ENCODE measurements around the gene FHAD1.
"Not testable (repeated sequence)": the region's sequence is repeated elsewhere in the genome, so short reads cannot be mapped to it uniquely, and the experiment has no call there.

Gene FHAD1

DNA sequence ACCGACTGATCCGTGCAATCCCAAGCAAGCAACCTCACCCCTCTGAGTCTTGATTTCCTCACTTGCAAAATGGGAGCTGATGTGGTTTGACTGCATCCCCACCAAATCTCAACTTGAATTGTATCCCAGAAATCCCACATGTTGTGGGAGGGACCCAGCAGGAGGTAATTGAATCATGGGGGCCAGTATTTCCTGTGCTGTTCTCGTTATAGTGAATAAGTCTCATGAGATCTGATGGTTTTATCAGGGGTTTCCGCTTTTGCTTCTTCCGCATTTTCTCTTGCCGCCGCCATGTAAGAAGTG is 58.4 kb downstream of the FHAD1 start:
- no peak for DNase-seq (ENCODE audit: low read depth in 2 of 2)

DNA sequence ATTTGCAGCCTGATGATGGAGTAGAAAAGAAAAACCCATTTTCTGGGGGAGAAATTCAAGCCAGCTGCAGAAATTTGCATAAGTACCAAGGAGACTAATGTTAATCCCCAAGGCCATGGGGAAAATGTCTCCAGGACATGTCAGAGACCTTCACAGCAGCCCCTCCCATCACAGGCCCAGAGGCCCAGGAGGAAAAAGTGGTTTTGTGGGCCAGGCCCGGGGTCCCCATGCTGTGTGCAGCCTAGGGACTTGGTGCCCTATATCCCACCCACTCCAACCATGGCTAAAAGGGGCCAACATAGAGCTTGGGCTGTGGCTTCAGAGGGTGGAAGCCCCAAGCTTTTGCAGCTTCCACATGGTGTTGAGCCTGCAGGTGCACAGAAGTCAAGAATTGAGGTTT is 59.3 kb downstream of the FHAD1 start:
- DNase-seq (ENCODE audit: low read depth in 2 of 2) = not testable (repeated sequence)

DNA sequence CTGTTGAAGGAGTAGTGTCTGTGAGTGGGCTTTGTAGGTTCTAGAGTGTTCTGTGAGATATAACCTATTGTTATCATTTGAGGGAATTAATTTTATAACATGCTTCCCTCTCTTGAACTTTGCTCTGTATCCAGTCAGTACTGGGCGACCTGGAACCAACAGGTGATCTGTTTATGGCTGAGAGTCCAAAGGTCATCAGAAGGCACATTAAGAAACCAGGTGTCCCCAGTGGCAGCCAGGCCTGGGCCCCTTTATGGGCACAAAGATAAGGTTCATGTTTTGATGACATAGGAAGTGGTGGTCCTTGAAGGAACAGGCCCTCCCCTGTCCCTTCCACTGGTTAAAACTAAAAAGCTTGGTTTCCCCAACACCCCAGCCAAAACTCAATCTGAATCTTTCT is 61.1 kb downstream of the FHAD1 start:
- no peak for DNase-seq (ENCODE audit: low read depth in 2 of 2)

DNA sequence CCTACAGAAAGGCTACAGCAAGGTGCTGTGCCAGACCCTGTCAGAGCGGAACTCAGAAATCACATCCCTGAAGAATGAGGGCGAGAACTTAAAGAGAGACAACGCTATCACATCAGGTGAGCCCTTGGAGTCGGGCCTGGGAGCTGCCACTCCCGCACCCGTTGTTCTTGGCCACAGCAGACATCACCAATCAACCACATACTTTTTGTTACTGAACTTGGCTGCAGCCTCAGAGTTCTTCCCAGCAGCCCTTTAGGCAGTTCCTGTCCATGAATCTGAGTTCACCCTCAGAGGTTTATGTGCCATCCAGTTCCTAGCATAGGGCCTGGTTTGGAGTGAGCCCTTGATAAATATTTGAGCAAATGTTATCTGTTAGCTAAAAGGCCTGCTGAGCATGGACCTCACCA is 61.6 kb downstream of the FHAD1 start:
- no peak for DNase-seq (ENCODE audit: low read depth in 2 of 2)

DNA sequence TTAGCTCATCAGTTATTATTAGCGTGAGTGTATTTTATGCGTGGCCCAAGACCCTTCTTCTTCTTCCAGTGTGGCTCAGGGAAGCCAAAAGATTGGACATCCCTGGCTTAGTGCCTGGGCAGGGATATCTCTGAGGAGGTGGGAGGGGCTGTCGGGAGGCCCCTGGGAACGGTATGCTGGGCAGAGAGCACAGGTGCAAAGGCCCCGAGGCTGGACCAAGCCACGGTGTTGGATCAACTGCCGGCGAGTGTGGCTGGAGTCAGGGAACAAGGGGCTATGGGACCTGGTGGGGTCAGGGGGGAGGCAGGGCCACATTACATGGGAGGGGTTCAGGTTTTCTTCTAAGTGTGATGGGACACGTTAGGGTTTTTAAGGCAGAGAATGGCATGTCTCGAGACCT is 62.7 kb downstream of the FHAD1 start:
- DNase-seq (ENCODE audit: low read depth in 2 of 2) = no peak

DNA sequence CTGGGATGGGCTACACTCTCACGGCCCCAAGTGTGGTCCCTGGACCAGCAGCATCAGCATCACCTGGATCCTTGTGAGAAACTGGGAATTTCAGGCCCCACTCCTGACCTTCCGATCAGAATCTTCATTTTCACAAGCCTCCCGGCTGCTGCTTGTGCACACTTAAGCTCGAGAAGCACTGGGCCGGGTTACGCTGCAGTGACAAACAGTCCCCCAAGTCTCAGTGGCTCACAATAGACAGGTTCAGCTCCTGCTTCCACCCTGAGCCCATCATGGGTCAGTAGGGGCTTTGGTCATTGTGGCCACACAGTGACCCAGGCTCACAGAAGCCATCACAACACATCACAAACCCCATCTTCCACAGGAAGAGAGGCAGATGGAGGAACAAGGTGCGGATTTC is 63.5 kb downstream of the FHAD1 start:
- DNase-seq (ENCODE audit: low read depth in 2 of 2) = no peak

DNA sequence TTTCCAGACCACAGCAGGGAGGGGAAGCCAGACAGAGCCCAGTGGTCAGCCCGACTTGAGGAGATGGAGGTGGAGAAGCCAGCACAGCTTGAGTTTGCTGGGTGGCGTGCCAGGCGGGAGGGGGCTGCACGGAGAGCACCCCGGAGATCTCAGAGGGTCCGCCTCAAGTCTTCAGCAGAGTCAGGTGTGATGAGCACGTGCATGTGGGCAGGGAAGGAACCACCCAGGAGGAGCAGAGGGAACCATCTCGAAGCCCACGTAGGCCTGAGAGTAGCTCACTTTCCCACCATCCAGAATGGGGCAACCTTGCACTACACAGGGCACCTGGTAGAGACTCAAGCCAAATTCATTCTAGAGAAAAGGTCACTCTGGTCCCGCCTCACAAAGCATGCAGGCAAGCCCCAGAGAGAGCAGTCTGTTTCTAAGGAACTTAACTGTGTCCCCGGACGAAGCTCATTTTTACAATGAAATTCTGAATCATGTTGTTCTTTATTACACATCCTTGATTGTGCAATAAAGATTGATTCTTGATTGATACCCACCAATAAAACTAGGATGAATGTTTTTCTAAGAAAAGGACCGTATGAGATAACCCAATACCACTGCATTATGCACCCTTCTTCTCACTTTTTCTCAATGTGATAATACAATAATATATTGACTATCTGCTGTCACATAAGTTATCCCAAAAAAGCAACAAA is 64.2 kb downstream of the FHAD1 start:
- DNase-seq (ENCODE audit: low read depth in 2 of 2) = no peak

DNA sequence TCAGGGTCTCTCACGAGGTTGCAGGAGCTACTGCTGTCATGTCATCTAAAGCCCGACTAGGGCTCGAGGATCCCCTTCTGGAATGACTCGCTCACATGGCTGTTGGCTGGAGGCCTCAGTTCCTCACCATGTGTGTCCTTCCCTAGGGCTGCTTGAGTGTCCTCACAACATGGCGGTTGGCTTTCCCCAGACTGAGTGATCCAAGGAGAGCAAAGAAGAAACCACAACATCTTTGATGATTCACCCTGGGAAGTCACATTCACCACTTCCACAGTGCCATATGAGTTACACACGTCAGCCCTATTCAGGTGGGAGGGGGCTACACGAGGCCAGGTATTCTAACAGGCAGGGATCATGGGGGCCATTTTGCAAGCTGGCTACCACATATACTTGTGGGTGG is 64.9 kb downstream of the FHAD1 start:
- no peak for DNase-seq (ENCODE audit: low read depth in 2 of 2)

DNA sequence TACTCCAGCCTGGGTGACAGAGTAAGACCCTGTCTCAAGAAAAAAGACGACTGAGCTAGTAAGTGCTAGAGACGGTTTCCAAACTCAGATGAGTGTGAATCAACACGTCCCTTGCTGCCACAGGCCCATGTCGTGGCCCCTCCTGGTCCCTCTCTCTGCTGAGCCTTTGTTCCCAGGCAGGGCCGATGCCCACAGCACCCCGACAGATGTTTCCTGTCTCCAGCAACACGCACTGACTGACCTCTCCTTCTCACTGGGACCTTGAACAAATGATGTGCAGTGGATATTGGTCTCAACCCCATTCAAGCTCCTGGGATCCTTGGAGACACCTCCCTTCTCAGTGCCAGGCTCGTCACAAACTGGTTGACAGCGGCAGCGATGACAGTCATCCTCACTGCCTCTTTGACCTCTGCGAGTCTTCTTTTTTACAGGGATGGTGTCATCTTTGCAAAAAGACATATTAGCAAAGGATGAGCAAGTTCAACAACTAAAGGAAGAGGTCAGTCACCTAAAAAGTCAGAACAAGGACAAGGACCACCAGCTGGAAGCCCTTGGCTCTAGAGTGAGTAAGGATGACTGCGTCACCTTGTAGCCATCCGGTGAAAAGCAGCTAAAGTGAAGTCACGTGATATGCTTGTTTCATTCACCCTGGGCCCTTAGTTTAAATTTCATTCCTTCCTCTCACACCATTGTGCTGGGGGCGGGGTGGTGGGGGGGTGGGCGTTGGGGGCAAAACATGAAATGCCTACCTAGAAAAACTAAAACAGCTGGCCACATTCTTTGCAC is 65.8 kb downstream of the FHAD1 start:
- DNase-seq (ENCODE audit: low read depth in 2 of 2) = no peak

DNA sequence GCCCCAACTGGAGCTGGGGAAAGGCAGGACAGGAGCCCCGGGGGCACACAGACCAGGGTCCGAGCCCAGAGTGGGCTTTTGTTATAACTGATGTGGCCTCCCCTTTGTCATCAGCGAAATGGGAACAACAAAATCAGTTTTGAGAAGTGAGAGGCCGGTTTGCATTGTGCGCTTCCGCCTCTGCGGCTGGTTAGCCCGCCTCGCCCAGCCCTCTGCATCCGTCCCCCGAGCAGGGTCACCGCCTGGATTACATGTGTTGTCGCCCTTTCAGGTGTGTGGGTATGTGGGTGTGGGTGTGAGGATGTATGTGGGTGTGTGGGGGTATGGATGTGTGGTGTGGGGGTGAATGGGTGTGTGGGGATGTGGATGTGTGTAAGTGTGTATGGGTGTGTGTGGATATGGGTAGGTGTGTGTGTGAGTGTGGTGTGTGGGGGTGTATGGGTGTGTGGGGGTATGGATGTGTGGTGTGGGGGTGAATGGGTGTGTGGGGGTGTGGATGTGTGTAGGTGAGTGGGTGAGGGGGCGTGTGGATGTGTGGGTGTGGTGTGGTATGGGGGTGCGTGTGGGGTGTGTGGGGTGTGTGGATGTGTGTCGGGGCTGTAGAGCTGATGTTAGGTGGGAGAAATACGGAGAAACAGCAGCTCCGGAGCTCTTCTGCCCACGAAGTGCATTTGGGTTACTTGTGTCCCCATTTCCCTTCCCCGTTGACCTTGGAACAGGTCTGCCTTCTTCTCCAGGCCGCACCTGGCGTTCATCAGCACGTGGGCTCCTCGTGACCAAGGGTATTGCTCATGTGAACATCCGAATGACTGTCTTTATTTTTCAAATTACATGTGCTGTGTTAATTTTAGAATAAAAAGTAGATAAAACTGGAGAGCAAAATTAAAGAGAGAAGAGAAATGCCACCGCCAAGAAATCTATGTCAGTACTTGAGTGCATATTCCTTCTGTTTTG is 67.6 kb downstream of the FHAD1 start:
- no peak for DNase-seq (ENCODE audit: low read depth in 2 of 2)

DNA sequence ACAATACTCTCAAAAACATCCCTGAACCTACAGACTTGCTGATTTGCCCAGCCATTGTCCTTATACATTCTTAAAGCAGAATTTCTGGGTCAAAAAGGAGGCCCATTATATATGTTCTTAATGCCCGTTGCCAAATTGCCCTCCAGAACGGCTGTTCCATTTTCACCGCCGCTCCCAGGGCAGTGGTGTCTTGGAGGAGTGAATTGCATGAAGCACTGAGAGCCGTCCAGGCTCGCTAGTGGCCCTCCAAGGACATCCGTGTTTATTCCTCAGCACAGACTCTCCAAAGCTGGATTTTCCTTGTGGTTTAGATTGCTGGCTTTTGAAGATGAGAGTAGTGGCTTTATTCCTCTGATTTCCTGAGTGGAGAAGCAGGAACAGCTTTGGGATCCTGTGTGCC is 68.8 kb downstream of the FHAD1 start:
- DNase-seq (ENCODE audit: low read depth in 2 of 2) = no peak

DNA sequence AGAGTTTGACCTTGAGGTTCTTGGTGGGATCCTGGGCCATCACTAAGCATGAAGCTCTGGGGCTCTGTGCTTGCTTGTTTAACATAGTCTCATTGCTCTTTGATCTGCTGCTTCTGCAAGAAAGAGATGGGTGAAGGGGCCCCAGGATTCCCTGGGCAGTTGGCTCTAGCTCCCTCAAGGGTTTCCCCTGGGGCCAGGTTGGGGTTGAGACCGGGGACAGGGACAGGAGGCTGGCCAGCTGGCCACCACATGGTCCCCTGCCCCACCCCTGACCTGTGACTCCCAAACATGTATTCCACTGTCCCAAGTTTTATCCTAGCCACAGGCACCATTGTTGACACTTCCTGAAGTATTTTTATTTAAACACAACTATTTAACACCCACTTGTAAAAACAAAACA is 69.5 kb downstream of the FHAD1 start:
- DNase-seq (ENCODE audit: low read depth in 2 of 2) = no peak

DNA sequence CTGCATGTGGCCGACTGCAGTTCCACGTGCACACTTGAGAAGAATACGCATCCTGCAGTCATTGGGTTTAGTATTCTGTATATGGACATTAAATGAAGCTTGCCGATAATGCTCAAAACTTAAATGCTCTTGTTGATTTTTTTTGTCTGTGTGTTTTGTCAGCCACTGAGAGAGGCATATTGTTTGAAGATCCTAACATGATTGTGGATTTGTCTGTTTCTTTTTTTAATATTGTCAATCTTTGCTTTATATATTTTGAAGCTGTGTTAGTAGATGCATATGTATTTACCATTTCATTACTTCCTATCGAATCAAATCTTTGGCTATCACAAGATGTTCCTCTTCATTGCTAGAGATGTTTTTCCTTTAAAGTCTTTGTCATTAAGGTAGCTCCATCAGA is 73.2 kb downstream of the FHAD1 start:
- DNase-seq (ENCODE audit: low read depth in 2 of 2) = no peak

DNA sequence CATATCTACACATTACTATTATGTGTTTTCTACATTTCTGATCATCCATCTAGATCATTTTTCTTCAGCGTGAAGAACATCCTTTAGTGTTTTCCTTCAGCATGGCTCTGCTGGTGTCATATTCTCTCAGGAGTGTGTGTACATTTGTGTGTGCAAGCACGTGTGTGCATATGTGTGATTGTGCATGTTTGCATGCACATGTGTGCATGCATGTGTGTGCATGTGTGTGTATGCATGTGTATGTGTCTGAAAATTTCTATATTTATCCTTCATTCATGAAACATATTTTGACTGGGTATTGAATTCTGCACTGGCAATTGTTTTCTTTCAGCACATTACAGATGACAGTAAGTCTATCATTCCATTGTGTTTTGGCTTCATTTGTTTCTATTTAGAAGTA is 74.6 kb downstream of the FHAD1 start:
- DNase-seq (ENCODE audit: low read depth in 2 of 2) = no peak

DNA sequence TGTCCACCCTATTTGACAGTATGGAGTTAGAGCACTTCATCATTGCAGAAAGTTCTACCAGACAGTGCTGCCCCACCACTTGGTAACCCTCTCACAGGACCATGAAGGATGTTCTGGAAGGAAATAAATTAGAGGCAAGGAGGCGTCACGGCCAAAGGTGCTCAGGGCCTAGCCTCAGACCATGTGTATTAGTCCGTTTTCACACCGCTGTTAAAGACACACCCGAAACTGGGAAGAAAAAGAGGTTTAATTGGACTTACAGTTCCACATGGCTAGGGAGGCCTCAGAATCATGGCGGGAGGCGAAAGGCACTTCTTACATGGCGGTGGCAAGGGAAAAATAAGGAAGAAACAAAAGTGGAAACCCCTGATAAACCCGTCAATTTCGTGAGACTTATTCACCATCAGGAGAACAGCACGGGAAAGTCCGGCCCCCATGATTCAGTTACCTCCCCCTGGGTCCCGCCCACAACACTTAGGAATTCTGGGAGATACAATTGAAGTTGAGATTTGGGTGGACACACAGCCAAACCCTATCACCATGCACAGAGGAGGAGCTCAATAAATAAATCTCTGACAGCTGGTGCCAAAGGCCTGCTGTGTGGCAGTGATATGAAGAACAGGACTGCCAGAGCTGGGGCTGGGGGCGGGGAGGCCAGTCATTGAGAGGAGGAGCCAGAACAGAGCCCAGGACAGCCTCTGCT is 75.8 kb downstream of the FHAD1 start:
- no peak for DNase-seq (ENCODE audit: low read depth in 2 of 2)

DNA sequence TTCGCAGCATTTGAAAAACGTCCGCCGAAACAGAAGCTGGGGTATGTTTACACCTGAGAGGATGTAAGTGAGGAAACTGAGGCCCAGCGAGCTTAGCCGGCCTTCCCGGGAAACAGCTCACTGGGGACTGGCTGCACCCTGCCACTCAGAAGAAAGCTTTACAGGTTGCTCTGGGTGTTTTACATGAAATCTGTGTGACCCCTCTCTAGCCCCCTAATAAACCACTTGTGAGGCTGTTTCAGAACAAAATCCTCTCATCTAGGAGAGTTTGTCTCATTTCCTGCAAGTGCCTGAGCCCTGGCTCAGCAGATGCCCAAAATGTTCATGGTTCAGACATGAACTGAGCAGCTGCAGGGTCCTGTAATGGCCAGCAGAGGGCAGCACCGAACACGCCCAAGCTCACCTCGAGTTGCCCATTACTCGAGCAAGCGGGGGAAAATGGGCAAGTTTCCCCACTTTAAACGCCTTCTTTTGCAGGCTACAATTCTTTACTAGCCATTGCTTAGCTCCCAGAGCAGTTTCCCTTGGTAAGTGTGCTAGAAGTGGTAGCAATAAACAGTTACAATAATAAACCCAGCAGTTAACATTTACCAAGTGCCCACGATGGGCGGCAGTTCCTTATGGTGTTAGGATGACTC is 76.4 kb downstream of the FHAD1 start:
- peak; percentile 49 to 55 for DNase-seq (ENCODE audit: low read depth in 2 of 2)

DNA sequence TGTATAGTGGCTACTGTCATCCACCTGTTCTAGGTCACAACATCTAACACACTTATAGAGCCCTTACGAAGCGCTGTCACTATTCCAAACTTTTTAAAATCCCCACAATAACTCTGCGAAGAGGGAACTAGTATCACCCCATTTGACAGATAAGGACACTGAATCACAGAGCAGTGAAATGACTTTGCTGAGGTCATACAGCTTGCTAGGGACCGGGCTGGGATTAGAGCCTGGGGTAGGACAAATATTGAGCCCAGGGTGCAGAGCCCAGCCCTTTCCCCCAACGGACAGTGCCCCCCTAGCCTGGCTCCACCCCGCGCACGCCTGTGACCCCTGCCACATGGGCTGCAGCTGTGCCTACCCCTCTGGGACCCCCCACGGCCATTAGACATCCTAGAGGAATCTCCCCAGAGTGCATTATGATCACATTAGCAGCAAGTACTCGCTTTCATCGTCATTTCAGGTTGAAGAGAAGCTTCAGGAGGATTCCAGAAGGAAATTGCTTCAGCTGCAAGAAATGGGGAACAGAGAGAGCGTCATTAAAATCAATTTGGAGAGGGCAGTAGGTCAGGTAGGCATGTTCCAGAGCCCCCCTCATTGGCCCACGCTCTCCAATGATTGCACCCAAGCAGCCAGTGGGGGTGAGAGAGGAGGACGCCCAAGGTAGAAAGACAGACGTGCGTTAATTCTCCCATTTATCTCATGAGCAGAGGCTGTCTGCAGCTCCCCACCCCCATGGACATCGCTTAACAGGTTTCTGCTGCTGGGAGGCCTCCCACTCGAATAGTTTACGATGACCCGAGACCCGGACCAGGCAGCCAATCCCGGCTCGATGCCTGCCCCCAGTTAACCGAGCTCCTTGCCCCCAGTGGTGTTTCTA is 77.2 kb downstream of the FHAD1 start:
- DNase-seq (ENCODE audit: low read depth in 2 of 2) = no peak

DNA sequence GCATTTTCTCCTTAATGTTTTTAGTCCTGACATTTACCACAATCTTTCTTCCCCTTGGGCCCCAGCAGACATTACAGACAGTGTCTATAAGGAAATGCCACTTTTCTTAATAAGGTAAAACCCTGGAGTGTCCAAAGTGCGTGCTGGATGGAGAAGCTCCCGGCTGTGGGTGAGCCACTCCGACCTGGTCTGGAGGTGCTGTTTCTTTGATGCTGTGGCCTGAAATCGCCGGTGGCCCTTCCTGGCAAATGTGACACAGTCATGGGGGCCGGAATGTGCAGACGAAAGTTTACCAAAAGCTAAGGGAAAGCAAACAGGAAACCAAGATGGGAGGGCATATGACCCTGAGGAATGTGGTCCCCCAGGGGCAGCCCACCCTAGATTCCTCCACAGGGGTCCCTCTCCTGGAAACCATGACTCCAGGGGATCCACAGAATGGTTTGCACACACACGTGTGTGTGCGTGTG is 77.9 kb downstream of the FHAD1 start:
- no peak for DNase-seq (ENCODE audit: low read depth in 2 of 2)

DNA sequence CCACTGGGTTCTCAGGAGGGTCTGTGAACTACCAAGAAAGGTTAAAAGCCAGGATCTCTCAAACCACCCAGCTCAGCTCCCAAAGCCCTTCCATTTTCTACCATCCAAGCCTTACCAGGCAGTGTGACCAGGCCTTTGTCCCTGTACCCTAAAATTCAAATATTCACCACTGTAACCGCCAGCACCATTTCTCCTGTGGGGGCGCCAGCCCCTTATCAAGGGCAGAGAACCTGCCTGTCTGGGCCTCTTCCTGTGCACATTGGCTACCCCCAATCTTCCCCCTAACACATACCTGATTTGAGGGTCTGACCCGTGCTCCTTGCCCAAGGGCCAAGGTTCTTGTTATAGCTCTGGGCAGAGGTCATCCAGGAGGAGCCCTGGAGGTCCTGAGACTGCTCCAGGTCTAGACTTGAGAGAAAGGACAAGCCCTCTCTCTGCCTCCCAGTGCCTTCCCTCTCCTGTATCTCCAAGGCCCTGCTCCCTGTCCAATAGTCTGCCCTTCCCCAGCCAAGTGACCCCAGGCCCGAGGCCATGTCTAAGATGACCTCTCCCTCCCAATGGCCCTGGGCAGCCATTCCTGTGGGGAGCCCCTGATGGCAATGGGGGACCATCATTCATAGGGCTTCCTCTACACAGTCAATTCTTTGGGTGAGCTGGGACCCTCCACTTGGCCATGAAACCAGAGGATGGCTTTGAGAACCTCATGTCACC is 78.5 kb downstream of the FHAD1 start:
- no peak for DNase-seq (ENCODE audit: low read depth in 2 of 2)

All from stimulated activated CD4-positive, alpha-beta T cell treated with anti-CD3 and anti-CD28 coated beads, Interleukin-15, amount 100 ng/mL, for 48 hours (primary cell).